ENCODE results near the gene ACOX3. TPM values are rescaled to one million over a fixed set of nuclear protein-coding genes. Genes with fewer than 3 reads are reported as not detected.

ACOX3 gene
- polyA plus RNA-seq, 3 donors: 3.8 to 16.8 (median 13.3) TPM

DNA sequence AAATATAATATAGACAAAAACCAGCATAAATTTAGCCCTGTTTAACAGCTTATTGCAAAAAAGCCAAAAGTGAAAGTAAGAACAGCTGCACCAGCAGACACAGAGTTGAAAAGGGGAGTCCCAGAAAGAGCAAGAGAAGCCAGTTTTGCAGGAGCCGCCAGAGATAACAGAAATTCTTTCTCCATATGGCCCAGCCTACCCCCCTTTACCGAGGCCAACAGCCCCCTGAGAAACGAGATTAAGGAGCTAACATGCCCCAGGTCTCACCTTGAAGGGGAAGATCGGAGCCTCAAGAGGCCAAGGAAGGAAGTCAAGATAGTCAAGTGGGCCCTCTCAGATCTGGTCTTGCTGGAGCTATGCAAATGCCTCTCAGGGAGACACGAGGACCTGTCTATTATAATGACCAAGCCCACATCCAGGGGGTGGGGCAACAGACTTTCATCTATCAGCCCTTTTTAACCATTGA, 4.8 kb downstream of the ACOX3 start:
- peak overlapping the region in 1 of 2 donors; percentile 45 for H3K27ac ChIP-seq (ENCODE audit: low read depth in 1 of 2, low read length in 2 of 2)
- Mint-ChIP-seq H3K4me3 (peak overlapping the region; percentile 59 to 64), H3K36me3 (peaks cover 6 to 21% of the 10 kb centered on the region in 2 donors), H3K27ac (peak overlapping the region in 2 of 7 donors; percentile 37 to 67), H3K9me3 (peaks cover 11 to 26% (median 20%) of the 10 kb centered on the region in 7 donors), H3K4me1 (peaks cover 13% of the 10 kb centered on the region), H3K27me3 (ENCODE audit: low read depth in 3 of 3) (peaks cover 0 to 2% (median 0%) of the 10 kb centered on the region in 3 donors)
- peak overlapping the region; percentile 22 for H3K4me2 ChIP-seq (replicated peaks; ENCODE audit: extremely low read depth, low read length, poor library complexity, severe bottlenecking)
- no peak for DNase-seq
- H3K79me2 ChIP-seq (ENCODE audit: insufficient read depth, low read length): peaks cover 26% of the 10 kb centered on the region
- H3K36me3 ChIP-seq (replicated peaks in 1 of 2; ENCODE audit: control insufficient read depth in 1 of 2, insufficient read depth in 2 of 2, low read length in 2 of 2): peaks cover 0 to 2% of the 10 kb centered on the region in 2 donors
- intact Hi-C loops (cut with micrococcal nuclease): no loop called here
- peak overlapping the region in 1 of 3 experiments; percentile 32 for H3K4me3 ChIP-seq (replicated peaks in 1 of 3; ENCODE audit: low read depth in 2 of 3, low read length in 3 of 3)
- H4K20me1 ChIP-seq (ENCODE audit: insufficient read depth, low read length): no peaks in the 10 kb centered on the region
- H3K27me3 ChIP-seq (ENCODE audit: control insufficient read depth in 2 of 2, insufficient read depth in 2 of 2, low read length in 2 of 2): no peaks in the 10 kb centered on the region
- peaks cover 12 to 14% of the 10 kb centered on the region in 2 donors for H3K4me1 ChIP-seq (ENCODE audit: control insufficient read depth in 1 of 2, insufficient read depth in 2 of 2, low read length in 2 of 2)
- H3K9me3 ChIP-seq (replicated peaks in 1 of 2; ENCODE audit: control insufficient read depth in 1 of 2, insufficient read depth in 1 of 2, low read length in 2 of 2): no peaks in the 10 kb centered on the region
- TF ChIP-seq, protein P1, sequence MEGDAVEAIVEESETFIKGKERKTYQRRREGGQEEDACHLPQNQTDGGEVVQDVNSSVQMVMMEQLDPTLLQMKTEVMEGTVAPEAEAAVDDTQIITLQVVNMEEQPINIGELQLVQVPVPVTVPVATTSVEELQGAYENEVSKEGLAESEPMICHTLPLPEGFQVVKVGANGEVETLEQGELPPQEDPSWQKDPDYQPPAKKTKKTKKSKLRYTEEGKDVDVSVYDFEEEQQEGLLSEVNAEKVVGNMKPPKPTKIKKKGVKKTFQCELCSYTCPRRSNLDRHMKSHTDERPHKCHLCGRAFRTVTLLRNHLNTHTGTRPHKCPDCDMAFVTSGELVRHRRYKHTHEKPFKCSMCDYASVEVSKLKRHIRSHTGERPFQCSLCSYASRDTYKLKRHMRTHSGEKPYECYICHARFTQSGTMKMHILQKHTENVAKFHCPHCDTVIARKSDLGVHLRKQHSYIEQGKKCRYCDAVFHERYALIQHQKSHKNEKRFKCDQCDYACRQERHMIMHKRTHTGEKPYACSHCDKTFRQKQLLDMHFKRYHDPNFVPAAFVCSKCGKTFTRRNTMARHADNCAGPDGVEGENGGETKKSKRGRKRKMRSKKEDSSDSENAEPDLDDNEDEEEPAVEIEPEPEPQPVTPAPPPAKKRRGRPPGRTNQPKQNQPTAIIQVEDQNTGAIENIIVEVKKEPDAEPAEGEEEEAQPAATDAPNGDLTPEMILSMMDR (IDR thresholded peaks at IDR 0.05): no peak
- H2AFZ ChIP-seq (ENCODE audit: insufficient read depth, low read depth, low read length, poor library complexity, severe bottlenecking): no peak overlapping the region
- no peak overlapping the region for H3K9ac ChIP-seq (ENCODE audit: insufficient read depth, low read length, poor library complexity, severe bottlenecking)
- 8% methylated on average over 2 of the region's 5 CpGs for WGBS (ENCODE audit: insufficient coverage)

DNA sequence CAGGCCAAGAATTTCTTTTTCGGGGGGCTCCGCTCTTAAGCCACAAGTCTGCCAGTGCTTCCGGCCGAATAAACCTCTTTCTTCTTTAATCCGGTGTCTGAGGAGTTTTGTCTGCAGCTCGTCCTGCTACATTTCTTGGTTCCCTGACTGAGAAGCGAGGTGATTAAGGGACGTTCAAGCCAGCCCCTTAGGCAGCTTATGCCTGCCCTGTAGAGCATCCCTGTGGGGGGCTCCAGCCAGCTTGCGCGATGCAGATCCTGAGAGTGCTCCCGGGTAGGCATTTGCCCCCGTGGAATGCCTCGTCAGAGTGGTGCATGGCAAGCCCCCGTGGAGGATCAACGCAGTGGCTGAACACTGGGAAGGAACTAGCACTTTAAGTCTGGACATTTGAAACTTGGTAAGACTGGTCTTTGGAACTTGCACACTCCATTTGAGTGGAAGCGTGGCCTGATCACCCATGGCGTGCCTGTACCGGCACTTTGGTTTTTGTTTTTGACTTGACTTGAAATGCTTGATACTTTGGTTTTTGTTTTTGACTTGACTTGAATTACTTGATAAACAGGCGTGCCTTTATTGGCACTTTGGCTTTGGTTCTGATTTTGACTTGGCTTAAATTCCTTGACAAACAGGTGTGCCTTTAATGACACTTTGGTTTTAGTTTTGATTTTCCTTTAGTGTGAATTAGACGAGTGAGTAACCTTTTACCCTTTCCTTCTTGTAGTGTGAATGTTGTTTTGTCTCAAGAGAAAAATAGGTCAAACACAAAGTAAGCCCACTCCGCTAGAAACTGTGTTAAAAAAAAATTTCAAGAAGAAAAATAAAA, 6.1 kb downstream of the ACOX3 start:
- TF ChIP-seq, protein P1 (IDR thresholded peaks at IDR 0.05): no peak
- Mint-ChIP-seq H3K27ac (peak overlapping the region in 1 of 7 donors; percentile 41), H3K4me1 (peaks cover 10% of the 10 kb centered on the region), H3K4me3 (no peak overlapping the region), H3K36me3 (peaks cover 6 to 19% of the 10 kb centered on the region in 2 donors), H3K27me3 (ENCODE audit: low read depth in 3 of 3) (peaks cover 0 to 2% (median 0%) of the 10 kb centered on the region in 3 donors), H3K9me3 (peaks cover 5 to 16% (median 12%) of the 10 kb centered on the region in 7 donors)
- H4K20me1 ChIP-seq (ENCODE audit: insufficient read depth, low read length): no peaks in the 10 kb centered on the region
- no peaks in the 10 kb centered on the region for H3K9me3 ChIP-seq (replicated peaks in 1 of 2; ENCODE audit: control insufficient read depth in 1 of 2, insufficient read depth in 1 of 2, low read length in 2 of 2)
- peaks cover 19% of the 10 kb centered on the region for H3K79me2 ChIP-seq (ENCODE audit: insufficient read depth, low read length)
- H3K4me2 ChIP-seq (replicated peaks; ENCODE audit: extremely low read depth, low read length, poor library complexity, severe bottlenecking): no peak overlapping the region
- no peak overlapping the region for H3K4me3 ChIP-seq (replicated peaks in 1 of 3; ENCODE audit: low read depth in 2 of 3, low read length in 3 of 3)
- no peak for DNase-seq
- H3K9ac ChIP-seq (ENCODE audit: insufficient read depth, low read length, poor library complexity, severe bottlenecking): no peak overlapping the region
- intact Hi-C loops (cut with micrococcal nuclease): no loop called here
- H3K27ac ChIP-seq (ENCODE audit: low read depth in 1 of 2, low read length in 2 of 2): no peak overlapping the region
- H3K36me3 ChIP-seq (replicated peaks in 1 of 2; ENCODE audit: control insufficient read depth in 1 of 2, insufficient read depth in 2 of 2, low read length in 2 of 2): peaks cover 0 to 2% of the 10 kb centered on the region in 2 donors
- H2AFZ ChIP-seq (ENCODE audit: insufficient read depth, low read depth, low read length, poor library complexity, severe bottlenecking): no peak overlapping the region
- H3K4me1 ChIP-seq (ENCODE audit: control insufficient read depth in 1 of 2, insufficient read depth in 2 of 2, low read length in 2 of 2): peaks cover 6 to 10% of the 10 kb centered on the region in 2 donors
- no peaks in the 10 kb centered on the region for H3K27me3 ChIP-seq (ENCODE audit: control insufficient read depth in 2 of 2, insufficient read depth in 2 of 2, low read length in 2 of 2)
- WGBS (ENCODE audit: insufficient coverage): 94% methylated on average over 19 of the region's 21 CpGs
